GM18867 (cell line): ENCODE results near the gene VDR.
"Not testable (repeated sequence)": the region's sequence is repeated elsewhere in the genome, so short reads cannot be mapped to it uniquely, and the experiment has no call there.

Experiments used
- ATAC-seq: cut with Tn5 transposase; IDR thresholded peaks from one replicate; pipeline ENCODE4 v1.9.1; 2021; ENCODE audit warnings: mild to moderate bottlenecking, moderate library complexity; ENCODE audit not compliant: unreplicated experiment

The VDR gene

GRCh38 chr12:47817272-47818006 lies 87.4 kb downstream of the VDR start:
- no peak for ATAC-seq

GRCh38 chr12:47816403-47817271 lies 88.2 kb downstream of the VDR start:
- ATAC-seq, result no peak

GRCh38 chr12:47815447-47815846 lies 89.3 kb downstream of the VDR start:
- ATAC-seq, result not testable (repeated sequence)

GRCh38 chr12:47814539-47815170 lies 90.1 kb downstream of the VDR start:
- ATAC-seq, result no peak

GRCh38 chr12:47813511-47814196 lies 91.1 kb downstream of the VDR start:
- peak; percentile 32 for ATAC-seq

- ATAC-seq, result peak; percentile 74
Measured at GRCh38 chr12:47812797-47813510, 91.8 kb downstream of the VDR start.

GRCh38 chr12:47811581-47812484 lies 93.0 kb downstream of the VDR start:
- no peak for ATAC-seq

- ATAC-seq, result no peak
Measured at GRCh38 chr12:47811072-47811396, 93.8 kb downstream of the VDR start.

GRCh38 chr12:47809518-47809917 lies 95.3 kb downstream of the VDR start:
- not testable (repeated sequence) for ATAC-seq

- ATAC-seq, result no peak
Measured at GRCh38 chr12:47808574-47809365, 96.0 kb downstream of the VDR start.

GRCh38 chr12:47808050-47808449 lies 96.7 kb downstream of the VDR start:
- no peak for ATAC-seq

GRCh38 chr12:47807338-47807737 lies 97.5 kb downstream of the VDR start:
- no peak for ATAC-seq

GRCh38 chr12:47805417-47805816 lies 99.4 kb downstream of the VDR start:
- ATAC-seq, result no peak

- ATAC-seq, result no peak
Measured at GRCh38 chr12:47804171-47804570, 100.6 kb downstream of the VDR start.

- ATAC-seq, result no peak
Measured at GRCh38 chr12:47803191-47803875, 101.5 kb downstream of the VDR start.

- no peak for ATAC-seq
Measured at GRCh38 chr12:47802312-47802711, 102.5 kb downstream of the VDR start.

- no peak for ATAC-seq
Measured at GRCh38 chr12:47801904-47802246, 102.9 kb downstream of the VDR start.

GRCh38 chr12:47801170-47801903 lies 103.5 kb downstream of the VDR start:
- no peak for ATAC-seq
